ENCODE data around the gene SUPT4H1. TPM values are rescaled to one million over a fixed set of nuclear protein-coding genes. Genes with fewer than 3 reads are reported as not detected.

The SUPT4H1 gene
- total and polyA plus RNA-seq, 9 of the 15 experiments (the other 6 are each of a cell fraction or from before 2014, with no cell fraction given) = 62.1 to 320 (median 117) TPM

DNA sequence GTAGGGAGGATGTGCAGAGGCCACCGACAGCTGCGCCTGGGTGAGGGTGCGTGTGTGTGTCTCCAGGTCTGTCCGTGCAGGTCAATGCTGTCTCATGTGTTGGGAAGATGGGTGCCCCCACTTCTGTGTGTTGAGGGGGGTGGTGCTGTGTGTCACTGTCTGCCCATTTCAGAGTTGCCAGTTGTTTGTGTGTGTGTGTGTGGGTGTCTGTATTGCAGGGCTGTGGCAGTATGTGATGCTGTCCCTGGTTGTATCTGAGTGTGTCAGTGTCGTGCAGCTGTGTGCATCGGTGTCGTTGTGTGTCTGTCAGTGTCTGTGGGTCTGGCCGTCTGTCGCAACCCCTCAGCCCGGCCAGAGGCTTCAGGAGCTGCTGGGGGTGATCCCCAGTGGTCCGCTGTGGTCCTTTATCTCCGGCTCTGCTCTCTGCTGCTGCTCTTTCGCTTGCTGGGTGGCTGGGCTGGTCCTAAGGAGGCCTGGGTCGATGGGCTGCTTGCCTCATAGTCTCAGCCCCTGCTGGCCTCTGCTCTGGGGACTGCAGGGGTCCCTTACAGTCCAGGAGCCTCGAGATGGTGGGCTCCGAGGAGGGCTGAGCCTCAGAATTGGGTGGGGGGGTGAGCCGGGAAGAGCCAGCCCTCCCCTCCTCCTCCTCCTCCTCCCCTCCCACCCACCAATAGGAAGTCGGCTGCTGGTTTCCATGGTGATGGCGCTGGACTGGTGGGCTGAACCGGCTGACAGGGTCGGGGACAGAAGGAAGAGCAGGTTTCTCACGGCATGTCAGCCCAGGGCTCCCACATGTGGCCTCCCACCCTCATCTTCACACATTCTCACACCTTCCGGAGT lies 23.6 kb downstream of the SUPT4H1 start, which contains the start of gene TSPOAP1 (continued):
- TF ChIP-seq, protein P1, sequence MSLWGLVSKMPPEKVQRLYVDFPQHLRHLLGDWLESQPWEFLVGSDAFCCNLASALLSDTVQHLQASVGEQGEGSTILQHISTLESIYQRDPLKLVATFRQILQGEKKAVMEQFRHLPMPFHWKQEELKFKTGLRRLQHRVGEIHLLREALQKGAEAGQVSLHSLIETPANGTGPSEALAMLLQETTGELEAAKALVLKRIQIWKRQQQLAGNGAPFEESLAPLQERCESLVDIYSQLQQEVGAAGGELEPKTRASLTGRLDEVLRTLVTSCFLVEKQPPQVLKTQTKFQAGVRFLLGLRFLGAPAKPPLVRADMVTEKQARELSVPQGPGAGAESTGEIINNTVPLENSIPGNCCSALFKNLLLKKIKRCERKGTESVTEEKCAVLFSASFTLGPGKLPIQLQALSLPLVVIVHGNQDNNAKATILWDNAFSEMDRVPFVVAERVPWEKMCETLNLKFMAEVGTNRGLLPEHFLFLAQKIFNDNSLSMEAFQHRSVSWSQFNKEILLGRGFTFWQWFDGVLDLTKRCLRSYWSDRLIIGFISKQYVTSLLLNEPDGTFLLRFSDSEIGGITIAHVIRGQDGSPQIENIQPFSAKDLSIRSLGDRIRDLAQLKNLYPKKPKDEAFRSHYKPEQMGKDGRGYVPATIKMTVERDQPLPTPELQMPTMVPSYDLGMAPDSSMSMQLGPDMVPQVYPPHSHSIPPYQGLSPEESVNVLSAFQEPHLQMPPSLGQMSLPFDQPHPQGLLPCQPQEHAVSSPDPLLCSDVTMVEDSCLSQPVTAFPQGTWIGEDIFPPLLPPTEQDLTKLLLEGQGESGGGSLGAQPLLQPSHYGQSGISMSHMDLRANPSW (CRISPR knock-in tag; IDR thresholded peaks at IDR 0.05) = no peak
- TF ChIP-seq SRSF3 (IDR thresholded peaks at IDR 0.05; ENCODE audit: insufficient read depth, low read length) (peak; percentile 30; the same call in 1 of the 2 replicates), ERF (CRISPR knock-in tag; IDR thresholded peaks at IDR 0.05) (peak; percentile 90; the same call in 1 of the 2 replicates), FOXK2 (conservative IDR thresholded peaks at IDR 0.05 in 1 of 2, IDR thresholded peaks at IDR 0.05 in 1 of 2; ENCODE audit: low read depth in 2 of 2) (peak; percentile 58 to 66; a peak in 2 of 4 replicates), KAT7 (CRISPR knock-in tag; IDR thresholded peaks at IDR 0.05; ENCODE audit: borderline replicate concordance) (no peak), MAFF (IDR thresholded peaks at IDR 0.05; ENCODE audit: low read length) (no peak), ZNF316 (IDR thresholded peaks at IDR 0.05) (peak; percentile 26; the same call in 1 of the 2 replicates), CREBBP (IDR thresholded peaks at IDR 0.05; ENCODE audit: low read depth, low read length) (no peak), HCFC1 (IDR thresholded peaks at IDR 0.05; ENCODE audit: low read depth, low read length) (peak; percentile 21; the same call in 1 of the 2 replicates), RBM34 (IDR thresholded peaks at IDR 0.05; ENCODE audit: borderline replicate concordance, insufficient read depth, low read length) (no peak), NFE2 (IDR thresholded peaks at IDR 0.05; ENCODE audit: low read depth) (no peak), ZNF707 (CRISPR knock-in tag; conservative IDR thresholded peaks at IDR 0.05) (no peak), ZNF668 (CRISPR knock-in tag; IDR thresholded peaks at IDR 0.05) (no peak), NR2C1 (IDR thresholded peaks at IDR 0.05) (no peak), NR2C1 (tag; IDR thresholded peaks at IDR 0.05) (no peak), TBP (optimal IDR thresholded peaks at IDR 0.05; ENCODE audit: low read depth, low read length) (no peak), HDAC6 (IDR thresholded peaks at IDR 0.05; ENCODE audit: low read depth, low read length) (0 out of 2 replicates have a peak, but pooled peaks have one; percentile 75), BACH1 (tag; IDR thresholded peaks at IDR 0.05) (no peak), JUN (IDR thresholded peaks at IDR 0.05; ENCODE audit: borderline replicate concordance, low read depth, low read length) (no peak), JUN (CRISPR knock-in tag; IDR thresholded peaks at IDR 0.05; ENCODE audit: borderline replicate concordance) (no peak), FOXJ3 (CRISPR knock-in tag; IDR thresholded peaks at IDR 0.05) (no peak), NELFE (IDR thresholded peaks at IDR 0.05; ENCODE audit: insufficient read depth, insufficient read length) (no peak), BCOR (IDR thresholded peaks at IDR 0.05) (peak; percentile 56; the same call in 1 of the 2 replicates), TAL1 (IDR thresholded peaks at IDR 0.05) (no peak; the same call in 1 of the 2 replicates), ZFP30 (CRISPR knock-in tag; IDR thresholded peaks at IDR 0.05; ENCODE audit: borderline replicate concordance) (no peak)
- TF ChIP-seq, protein P2, sequence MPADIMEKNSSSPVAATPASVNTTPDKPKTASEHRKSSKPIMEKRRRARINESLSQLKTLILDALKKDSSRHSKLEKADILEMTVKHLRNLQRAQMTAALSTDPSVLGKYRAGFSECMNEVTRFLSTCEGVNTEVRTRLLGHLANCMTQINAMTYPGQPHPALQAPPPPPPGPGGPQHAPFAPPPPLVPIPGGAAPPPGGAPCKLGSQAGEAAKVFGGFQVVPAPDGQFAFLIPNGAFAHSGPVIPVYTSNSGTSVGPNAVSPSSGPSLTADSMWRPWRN (IDR thresholded peaks at IDR 0.05; ENCODE audit: low read depth) = no peak
